ENCODE measurements around the gene DDX39B.

DNA sequence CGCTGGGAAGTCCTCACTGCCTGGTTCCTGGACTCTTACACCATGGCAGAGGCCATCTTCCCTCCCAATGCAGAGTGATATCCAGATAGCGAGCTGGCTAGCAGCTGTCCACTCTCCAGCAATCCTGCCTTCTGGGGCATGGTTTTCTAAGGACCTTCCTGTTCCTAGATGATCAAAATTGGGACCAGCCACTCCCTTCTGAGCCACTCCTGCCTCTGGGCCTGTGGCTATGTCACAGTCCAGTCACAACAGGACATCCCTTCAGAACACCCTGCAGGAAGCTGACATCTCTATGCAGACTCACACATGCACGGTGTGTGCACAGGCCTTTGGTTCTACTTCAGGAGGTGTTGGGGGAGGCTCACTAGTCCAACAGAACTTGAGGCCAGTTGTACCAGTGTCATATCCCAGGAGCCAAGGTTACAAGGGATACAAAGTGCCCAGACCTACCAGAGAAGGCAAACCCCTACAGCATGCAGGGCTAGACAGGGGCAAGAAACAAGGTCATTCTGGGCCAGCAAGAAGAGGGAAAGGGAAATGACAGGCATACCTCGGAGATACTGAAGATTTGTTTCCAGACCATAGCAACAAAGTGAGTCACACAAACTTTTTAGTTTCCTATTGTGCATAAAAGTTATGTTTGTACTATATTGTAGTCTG is 15.7 kb downstream of the DDX39B start:
- no peak for TF ChIP-seq POLR2A (IDR thresholded peaks at IDR 0.05)
- TF ChIP-seq EP300 (IDR thresholded peaks at IDR 0.05) = no peak
